Pons (tissue), 1 donor: ENCODE data around the gene INTS11.
"Not testable (repeated sequence)": the region's sequence is repeated elsewhere in the genome, so short reads cannot be mapped to it uniquely, and the experiment has no call there.

Experiments used
- DNase-seq: peaks from one replicate; pipeline ENCODE4 v3.0.0-alpha.2; 2016; ENCODE audit warnings: low spot score

Gene INTS11

DNA sequence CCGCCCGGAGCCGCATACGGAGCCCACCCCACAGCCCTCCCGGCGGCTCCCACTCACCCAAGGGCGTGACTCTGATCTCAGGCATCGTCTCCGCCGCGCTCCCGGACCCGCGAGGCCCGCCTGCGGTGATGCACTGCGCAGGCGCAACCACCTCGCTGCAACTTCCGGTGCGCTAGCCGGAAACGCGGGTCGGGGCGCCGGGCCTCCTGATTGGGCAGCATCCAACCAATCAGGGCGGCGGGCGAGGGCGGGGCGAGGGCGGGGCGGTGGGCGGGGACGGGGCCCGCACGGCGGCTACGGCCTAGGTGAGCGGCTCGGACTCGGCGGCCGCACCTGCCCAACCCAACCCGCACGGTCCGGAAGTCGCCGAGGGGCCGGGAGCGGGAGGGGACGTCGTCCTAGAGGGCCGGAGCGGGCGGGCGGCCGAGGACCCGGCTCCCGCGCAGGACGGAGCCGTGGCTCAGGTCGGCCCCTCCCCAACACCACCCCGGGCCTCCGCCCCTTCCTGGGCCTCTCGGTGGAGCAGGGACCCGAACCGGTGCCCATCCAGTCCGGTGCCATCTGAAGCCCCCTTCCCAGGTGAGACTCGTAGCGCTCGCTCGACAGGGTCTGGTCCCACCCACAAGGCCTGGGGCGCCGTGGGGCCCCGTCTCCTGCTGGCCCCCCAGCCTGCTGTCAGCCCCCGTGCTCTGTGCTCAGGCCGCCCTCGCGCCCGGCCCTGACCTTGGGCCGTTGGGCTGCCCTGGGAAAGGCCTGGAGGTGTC lies at the start of gene INTS11, which contains the start of gene CPTP:
INTS11 (minus strand) TSS at position 137 of the 764 bp plus-strand sequence; CDS start at position 85, 52 bp downstream.
CPTP (plus strand) TSS at position 279 of the 764 bp plus-strand sequence. CDS start 2,109 bp downstream, outside the sequence.
- peak; percentile 76 for DNase-seq

DNA sequence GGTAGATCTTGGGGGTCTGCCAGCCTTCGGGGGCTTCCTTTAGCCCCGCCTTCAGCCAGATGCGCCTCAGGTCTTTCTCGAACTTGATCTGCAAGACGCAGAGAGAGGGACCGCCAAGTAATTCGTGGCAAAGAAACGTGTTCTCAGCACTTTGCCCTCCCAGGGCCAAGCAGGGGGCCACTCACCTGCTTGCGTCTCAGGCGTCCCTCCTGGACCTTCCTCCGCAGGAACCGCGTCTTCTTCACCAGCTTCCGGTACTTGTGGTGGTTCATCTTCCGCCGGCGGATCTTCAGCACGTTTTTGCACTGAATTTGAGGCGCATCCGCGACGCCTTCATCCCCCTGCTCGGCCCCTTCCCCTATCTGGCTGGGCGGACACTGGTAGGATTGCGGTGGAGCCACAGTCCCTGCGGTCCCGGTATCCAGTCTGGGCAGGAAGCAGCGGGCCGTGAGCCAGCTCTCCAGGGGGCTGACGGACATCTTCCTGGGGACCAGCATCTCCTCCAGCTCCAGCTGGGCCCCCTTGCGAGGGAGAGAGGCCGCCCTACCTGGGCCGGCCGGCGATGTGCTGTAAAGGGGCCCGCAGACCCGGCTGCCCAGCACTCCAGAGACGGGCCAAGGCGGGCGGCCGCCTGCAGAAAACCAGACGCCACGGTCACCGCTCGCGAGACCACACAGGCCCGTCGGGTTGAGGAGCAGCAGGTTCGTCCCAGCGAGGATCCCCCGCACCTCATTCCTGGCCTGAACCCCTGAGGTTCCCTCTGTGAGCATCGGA lies 49.5 kb upstream of the INTS11 start:
- no peak for DNase-seq

DNA sequence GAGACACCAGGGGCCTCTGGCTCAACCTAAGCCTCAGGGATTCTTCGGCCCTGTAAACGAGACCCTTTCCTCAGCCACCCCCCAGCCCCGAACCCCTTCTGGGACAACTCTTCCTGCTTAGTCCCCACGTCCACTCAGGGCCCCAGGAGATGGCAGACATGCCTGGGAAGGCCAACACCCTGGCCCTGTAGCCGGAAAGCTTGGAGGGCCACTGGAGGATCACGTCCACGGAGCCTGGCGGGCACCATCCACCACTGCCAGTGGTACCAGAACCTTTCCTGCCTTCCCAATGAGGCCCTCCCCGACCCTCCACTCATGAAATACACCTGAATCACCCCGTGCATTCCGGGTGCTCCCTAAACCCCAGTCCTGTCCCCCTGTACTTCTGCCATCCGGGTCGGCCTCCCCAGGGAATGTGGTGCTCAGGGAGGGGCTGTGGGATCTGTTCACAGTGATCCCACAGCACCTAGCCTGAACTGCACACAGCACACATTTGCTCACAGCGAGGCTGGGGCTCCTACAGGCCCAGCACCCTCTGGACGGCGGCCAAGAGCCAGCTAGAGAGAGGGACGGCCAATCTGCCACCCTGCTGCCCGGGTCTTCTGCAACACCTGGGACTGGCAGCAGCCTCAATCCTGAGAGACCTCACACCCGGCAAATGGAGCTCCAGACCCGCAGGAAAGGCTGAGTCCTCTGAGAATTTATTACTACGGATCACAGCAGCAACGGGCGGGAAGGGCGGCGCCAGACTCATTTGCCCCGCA lies 48.8 kb upstream of the INTS11 start:
- no peak for DNase-seq

DNA sequence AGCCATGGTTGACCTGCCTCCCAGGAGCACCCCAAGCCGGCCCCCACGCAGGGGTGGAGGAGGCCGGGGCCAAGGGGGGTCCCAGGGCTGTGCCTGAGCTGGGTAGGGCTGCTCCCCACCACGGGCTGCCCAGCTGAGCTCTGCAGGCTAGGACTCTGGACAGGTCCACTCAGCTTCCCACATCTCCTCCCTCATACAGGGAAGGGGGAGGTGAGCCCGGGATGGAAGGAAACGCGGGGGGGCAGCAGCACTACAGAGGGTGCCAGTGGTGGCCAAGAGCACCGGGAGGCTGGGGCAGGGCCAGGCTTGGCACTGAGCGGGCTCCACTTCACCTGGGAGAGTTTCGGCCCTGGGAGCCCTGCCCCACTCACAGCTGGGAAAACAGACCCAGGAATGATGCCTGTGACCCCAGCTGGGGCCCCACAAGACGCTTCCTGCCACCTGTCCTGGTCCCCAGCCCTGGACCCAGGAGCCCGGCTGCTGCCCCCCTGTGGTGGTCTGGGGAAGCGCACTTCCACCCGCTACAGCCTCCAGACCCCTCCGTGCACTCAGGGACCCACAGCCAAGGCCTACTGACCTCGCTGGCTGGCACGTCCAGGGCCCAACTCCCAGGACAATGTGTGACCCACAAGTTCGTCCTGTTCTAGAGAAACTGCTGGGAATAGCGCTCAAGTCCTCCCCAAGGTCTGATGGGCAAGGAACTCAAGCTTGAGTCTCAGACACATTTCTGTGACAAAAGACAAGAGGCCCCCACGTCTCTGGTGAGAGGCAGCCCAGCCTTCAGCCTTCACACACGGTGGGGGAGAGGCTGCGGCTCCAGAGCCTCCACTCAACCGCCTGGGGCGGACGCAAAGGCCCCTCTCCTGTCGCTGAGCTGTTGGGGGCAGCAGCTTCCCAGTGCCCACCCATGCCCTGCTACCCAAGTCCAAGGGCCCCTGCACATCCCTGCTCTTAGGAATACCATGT lies 47.6 kb upstream of the INTS11 start:
- no peak for DNase-seq

DNA sequence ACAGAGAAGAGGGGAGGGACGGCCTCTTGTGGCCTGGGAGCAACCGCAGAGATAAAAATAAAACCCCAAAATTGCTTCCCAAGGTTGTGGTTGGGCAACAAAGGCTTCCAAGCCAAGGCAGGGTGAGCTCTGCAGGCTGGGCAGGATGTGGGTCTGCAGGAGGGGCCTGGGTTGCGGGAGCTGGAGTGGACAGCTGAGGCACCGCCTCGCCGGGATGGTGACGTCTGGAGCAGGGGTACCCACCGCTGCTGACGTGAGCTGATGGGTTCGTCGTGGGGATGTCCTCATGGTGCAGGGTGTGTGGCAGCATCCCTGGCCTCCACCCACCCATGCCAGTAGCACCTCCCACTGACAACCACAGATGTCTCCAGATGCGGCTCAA lies 46.9 kb upstream of the INTS11 start:
- no peak for DNase-seq

DNA sequence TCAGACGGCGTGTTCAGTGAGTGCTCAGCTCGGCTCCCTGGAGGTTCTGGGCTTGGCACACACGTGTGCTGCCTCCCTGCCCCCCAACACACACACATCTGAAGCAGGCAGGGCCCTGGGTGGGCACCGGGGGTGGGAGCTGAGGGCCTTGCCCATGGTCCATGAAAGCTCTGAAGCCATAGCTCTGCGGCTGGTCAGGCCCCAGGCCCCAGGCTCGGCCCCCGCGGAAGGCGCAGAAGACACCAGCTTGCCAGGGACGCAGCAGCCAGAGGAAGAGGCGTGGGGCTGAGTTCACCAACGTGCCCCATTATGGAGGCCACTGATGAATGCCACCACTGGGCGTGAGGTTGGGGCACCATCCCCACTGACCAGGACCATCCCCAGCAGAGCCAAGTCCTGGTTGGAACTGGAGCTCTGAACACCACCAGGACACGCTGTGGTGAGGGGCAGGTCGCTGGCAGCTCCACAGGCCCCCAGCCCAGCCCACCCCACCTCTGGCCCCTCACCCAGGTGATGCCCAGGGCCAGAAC lies 46.4 kb upstream of the INTS11 start:
- DNase-seq: no peak

DNA sequence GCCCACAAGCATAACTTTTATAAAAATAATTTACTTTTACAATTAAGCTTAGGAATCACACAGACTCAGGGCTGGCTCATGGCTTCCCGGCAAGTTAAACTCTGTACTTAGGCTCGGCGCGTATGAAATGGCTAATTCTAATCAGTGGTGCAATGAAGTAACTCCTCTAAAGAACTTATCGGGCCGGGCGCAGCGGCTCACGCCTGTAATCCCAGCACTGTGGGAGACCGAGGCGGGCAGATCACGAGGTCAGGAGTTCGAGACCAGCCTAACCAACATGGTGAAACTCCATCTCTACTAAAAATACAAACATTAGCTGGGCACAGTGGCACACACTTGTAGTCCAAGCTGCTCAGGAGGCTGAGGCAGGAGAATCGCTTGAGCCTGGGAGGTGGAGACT lies 45.6 kb upstream of the INTS11 start:
- DNase-seq: not testable (repeated sequence)

DNA sequence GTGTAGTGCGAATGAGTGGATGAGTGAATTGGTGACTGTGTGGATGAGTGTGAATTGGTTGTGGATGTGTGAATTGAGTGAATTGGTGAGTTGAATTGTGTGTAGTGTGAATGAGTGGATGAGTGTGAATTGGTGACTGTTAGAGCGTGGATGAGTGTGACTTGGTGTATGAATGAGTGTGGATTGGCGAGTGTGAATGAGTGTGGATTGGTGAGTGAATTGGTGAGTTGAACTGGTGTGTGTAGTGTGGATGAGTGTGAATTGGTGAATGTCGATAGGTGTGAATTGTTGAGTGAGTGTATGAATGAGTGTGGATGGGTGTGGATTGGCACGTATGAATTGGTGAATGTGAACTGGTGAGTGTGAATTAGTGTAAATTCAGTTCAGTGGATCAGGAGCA lies 42.9 kb upstream of the INTS11 start:
- no peak for DNase-seq

DNA sequence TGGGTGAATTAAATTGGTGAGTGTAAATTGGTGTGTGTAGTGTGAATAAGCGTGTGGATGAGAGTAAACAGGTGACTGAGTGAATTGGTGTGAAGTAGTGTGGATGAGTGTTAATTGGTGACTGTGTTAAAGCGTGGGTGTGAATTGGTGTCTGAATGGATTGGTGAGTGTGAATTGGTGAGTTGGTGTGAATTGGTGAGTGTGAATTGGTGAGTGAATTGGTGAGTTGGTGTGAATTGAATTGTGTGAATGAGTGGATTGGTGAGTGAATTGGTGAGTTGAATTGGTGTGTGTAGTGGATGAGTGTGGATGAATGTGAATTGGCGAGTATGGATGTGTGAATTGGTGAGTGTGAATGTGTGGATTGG lies 42.2 kb upstream of the INTS11 start:
- DNase-seq: no peak

DNA sequence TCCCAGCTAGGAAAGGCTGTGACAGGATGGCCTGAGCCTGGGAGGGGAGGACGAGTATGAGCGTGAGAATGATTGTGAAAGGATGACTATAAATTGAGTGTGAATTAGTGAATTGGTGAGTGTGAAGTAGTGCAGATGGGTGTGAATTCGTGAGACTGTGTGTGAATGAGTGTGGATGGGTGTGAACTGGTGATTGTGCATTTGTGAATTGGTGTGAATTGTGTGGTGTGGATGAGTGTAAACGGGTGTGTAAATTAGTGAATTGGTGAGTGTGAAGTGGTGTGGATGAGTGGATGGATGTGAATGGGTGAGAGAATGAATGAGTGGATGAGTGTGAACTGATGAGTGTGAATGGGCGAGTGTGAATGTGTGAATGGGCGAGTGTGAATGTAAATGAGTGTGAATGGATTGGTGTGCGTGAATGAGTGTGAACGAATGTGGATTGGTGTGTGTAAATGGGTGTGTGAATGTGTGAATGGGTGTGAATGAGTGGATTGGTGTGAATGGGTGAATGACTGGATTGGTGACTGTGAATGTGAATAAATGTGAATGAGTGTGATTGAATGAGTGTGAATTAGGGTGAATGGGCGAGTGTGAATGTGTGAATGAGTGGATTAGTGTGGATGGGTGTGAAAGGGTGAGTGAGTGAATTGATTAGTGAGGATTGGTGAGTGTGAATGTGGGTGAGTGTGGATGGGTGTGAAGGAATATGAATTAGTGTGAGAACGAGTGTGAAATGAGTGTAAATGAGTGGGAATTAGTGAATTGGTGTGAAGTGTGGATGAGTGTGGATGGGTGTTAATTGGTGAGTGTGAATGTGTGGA lies 41.6 kb upstream of the INTS11 start:
- no peak for DNase-seq

DNA sequence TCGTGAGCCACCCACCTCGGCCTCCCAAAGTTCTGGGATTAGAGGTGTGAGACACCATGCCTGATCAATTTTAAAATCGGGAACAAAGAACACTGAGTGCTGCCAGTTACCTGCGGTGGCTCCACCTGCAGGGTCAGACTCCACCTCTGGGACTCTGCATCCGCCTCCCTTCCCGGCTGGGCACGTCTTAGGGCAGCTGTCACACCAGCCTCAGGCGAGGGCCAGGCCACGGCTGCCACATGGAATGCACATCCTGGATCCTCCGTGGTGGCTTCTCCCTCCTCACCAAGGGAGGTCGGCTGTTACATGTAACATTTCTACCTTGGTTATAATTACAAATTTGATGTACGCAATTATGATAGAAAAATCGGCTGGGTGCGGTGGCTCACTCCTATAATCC lies 39.8 kb upstream of the INTS11 start:
- no peak for DNase-seq

DNA sequence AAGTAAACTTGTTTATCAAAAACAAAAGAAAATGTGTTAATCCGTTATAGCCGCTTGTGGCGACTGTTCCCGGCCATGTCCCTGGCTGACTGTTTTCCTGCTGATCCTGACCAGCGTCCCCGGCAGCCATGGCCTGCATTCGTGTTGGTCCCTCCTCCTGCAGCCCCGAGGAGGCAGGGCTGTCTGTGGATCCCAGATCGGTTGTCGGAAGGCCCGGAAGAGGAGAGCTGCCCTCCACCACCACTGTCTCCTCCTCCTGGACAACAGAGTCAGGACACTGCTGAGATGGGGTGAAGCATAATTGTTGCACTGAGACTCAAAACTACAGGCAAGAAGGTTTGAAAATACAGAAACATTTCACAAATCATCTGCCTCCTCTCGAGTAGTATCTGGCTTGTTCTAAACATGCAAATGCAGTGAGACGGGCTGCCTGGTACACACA lies 37.5 kb upstream of the INTS11 start:
- DNase-seq: no peak

DNA sequence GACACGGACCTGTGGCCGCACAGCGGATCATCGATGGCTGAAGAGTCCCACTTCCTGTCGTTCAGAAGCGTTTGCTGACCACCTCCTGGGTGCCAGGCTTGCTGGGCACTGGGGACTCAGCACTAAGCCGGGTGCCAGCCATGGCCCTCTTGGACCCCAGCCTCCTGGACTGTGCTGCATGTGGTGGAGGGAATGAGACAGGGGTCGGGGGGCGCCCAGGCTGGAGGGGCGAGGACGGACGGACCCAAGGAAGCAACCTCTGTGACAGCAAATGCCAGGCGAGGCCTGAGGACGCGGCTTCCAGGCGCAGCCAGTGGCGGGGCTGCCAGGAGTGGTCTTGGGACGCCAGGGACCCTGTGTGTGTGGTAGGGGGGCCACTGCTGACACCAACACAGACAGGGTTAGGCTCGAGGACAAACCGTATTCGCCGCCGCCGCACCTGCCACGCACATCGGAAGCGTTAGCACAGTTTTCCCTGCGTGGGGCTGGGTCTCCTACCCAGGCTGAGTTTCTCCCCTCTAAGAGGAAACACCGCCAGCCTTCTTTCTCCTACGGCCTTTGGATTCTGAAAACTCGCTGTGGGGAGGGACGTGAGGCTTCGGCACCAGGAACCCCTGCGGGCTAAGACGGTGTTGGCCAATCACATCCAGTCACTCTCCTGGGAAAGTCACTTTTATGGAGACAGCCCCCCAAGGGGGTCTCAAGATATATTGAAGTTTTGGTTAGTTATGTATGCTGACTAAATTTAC lies 36.9 kb upstream of the INTS11 start:
- no peak for DNase-seq

DNA sequence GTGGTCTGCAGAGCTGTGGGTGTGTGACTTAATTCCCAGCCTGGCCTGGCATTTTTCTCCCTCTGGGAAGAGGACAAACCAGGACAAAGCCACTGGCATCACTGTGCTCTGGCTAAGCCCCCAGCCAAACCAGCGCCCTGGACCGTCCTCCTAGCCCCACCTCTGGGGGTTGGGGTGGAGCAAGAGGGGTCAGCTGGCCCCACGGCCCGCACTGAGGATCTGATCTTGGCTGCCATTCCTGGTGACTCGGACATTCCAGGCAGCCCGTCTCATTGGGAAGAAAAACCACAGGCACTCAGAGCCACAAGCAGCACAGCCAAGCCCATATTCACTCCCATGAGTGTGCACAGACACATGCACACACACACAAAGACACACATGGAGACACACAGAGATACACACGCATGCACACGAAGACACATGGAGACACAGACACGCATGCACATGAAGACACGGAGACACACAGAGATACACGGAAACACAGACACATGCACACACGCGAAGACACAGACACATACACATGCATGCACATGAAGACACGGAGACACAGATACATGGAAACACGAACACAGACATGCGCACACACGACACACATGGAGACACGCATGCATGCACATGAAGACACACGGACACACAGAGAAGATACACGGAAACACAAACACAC lies 36.2 kb upstream of the INTS11 start:
- no peak for DNase-seq

DNA sequence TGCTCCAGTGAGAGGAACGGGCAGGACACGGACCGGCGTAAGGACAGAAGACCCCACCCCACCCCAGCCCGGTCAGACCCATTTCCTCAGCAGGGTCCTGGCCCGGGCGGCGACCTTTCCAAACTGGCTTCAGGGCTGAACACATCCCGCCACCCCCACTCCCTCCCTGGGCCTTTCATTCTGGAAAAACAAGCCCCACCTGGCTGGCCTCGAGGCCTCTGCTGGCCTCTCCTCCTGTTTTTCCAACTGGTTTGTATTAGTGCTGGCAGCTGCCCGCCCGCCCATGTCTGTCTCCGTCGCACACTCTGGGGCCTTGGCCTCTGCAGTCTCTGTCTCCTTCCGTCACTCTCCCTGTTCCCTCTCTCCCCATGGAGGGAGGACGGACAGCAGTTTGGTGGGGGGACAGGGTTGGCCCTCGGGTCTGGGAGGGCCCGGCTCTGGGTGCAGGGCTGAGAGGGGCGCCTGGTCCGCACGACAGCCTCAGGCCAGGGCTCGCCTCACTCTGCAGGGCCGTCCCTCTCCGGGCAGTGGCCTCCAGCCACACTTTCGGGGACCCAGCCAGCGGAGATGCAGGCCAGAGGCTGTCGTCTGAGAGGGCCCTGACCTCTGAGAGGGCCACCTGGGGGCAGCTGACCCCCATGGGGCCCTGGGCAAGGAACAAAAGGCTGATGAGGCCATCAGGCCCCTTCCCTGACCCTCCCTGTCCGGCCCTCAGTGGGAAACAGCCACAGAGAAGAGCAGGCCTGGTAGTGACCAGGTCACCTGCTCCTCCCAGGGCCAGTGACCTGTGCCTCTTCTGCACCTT lies 35.4 kb upstream of the INTS11 start:
- DNase-seq: no peak

DNA sequence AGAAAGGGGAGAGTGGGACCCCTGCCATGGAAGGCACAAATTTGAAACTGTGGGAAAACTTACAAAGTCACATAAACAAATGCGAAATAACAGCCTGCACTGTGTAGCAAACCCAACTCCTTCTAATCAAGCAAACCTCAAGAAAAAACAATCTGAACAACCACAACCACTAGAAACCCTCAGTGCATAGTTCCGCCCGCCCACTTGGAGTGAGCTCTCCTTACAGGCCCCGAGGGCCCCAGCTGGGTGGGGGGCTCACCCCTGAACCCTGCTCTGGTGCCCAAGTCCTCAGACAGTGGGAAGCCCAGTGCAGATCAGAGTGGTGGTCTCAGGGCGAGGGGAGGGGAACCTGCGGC lies 34.8 kb upstream of the INTS11 start:
- DNase-seq: no peak

DNA sequence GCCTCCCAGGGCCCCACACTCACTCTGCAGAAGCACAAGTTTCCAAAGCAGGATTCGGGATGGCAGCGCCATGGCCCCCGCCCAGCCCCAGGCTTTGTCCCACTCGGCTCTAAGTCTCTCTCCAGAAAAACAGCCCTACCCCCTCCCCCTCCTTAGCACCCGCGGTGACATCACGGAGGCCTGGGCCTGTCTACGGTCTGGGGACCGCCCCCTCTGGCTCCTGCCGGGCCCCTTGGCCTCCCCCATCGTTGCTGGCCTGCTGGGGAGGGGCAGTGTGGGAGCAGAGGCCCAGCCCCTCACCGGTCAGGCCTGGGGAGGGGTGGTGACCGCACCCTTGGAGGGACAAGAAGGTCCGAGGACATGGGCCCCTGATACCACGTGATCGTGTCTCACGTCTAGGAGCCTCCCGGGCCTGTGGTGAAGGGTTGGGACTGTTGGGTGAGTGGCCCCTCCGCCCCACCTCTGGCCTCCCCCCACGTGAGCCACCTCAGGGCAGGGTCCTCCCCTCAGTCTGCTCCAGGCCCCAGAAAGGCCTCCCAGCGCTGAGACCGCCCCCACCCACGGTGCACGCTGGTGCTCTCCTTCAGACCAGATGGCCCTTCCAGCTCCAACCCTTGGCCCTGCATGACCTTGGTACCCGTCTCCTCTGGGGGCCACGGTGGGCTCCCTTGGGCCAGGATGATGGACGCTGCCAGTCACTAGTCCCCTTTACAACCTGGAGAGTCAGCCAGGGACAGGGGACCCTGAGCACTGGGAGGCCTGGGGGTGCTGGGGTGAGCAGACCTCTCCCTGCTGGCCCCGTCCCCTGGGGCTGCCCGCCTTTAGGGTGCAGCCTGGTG lies 34.2 kb upstream of the INTS11 start, which contains the start of gene MXRA8:
MXRA8 (minus strand) TSS at position 123 of the 839 bp plus-strand sequence; CDS start at position 72, 51 bp downstream.
- no peak for DNase-seq
